GM23338 (cell line): Measurements from ENCODE around the gene IQCE. TPM values are rescaled to one million over a fixed set of nuclear protein-coding genes. Genes with fewer than 3 reads are reported as not detected.

ENCODE experiments used
- ATAC-seq: fragments of 200-7000 bp; cut with Tn5 transposase; 3 replicates; pipeline ENCODE4 v1.9.1; 2020
- DNase-seq: peaks from one replicate; pipeline ENCODE4 v3.0.0-alpha.2; 2015; ENCODE audit warnings: low spot score
- H2AFZ ChIP-seq: fragments of 200-600 bp; sonication (generic); 2 replicates; pipeline ENCODE4 v1.8.0; 2016; ENCODE audit warnings: antibody characterized with exemption, mild to moderate bottlenecking, moderate library complexity
- H3F3A ChIP-seq: fragments of 200-600 bp; sonication (generic); replicated peaks from 2 replicates; pipeline ENCODE4 v1.8.0; 2017; ENCODE audit warnings: antibody characterized with exemption, mixed run types, low read depth
- H3K27ac ChIP-seq: fragments of 200-600 bp; sonication (generic); 2 replicates; pipeline ENCODE4 v1.6.1; 2016; ENCODE audit warnings: low read depth
- H3K27me3 ChIP-seq: fragments of 200-600 bp; sonication (generic); 2 replicates; pipeline ENCODE4 v1.8.0; 2016; ENCODE audit warnings: mild to moderate bottlenecking, mixed run types, moderate library complexity; ENCODE audit not compliant: insufficient read depth
- H3K36me3 ChIP-seq: fragments of 200-600 bp; sonication (generic); 2 replicates; pipeline ENCODE4 v1.8.0; 2016; ENCODE audit warnings: mild to moderate bottlenecking; ENCODE audit not compliant: insufficient read depth
- H3K4me1 ChIP-seq: fragments of 200-600 bp; sonication (generic); 2 replicates; pipeline ENCODE4 v1.8.0; 2016; ENCODE audit warnings: mild to moderate bottlenecking, moderate library complexity; ENCODE audit not compliant: insufficient read depth
- H3K4me2 ChIP-seq: fragments of 200-600 bp; sonication (generic); 2 replicates; pipeline ENCODE4 v1.7.1; 2017; ENCODE audit warnings: mixed run types
- H3K4me3 ChIP-seq: fragments of 200-600 bp; sonication (generic); 2 replicates; pipeline ENCODE4 v1.6.1; 2016; ENCODE audit warnings: mixed run types
- H3K79me2 ChIP-seq: fragments of 200-600 bp; sonication (generic); replicated peaks from 2 replicates; pipeline ENCODE4 v1.8.0; 2017; ENCODE audit warnings: mild to moderate bottlenecking; ENCODE audit not compliant: insufficient read depth
- H3K9me2 ChIP-seq: fragments of 200-600 bp; sonication (generic); 2 replicates; pipeline ENCODE4 v1.8.0; 2017; ENCODE audit not compliant: insufficient read depth
- H4K20me1 ChIP-seq: fragments of 200-600 bp; sonication (generic); replicated peaks from 2 replicates; pipeline ENCODE4 v1.8.0; 2017; ENCODE audit warnings: mild to moderate bottlenecking; ENCODE audit not compliant: insufficient read depth
- H3K27ac Mint-ChIP-seq: 2 replicates; pipeline ENCODE4 v1.8.0; 2020; ENCODE audit warnings: inconsistent platforms, mild to moderate bottlenecking, moderate library complexity, mixed read lengths
- H3K27me3 Mint-ChIP-seq: 3 replicates; pipeline ENCODE4 v1.8.0; 2022; ENCODE audit warnings: low read depth, mild to moderate bottlenecking, moderate library complexity, mixed read lengths, inconsistent platforms; ENCODE audit not compliant: insufficient read depth, poor library complexity
- H3K36me3 Mint-ChIP-seq: 3 replicates; pipeline ENCODE4 v1.8.0; 2021; ENCODE audit warnings: low read depth, mild to moderate bottlenecking, inconsistent platforms, moderate library complexity, mixed read lengths
- H3K4me1 Mint-ChIP-seq: 3 replicates; pipeline ENCODE4 v1.8.0; 2020; ENCODE audit warnings: mild to moderate bottlenecking, inconsistent platforms, mixed read lengths
- H3K4me3 Mint-ChIP-seq: 3 replicates; pipeline ENCODE4 v1.8.0; 2021; ENCODE audit warnings: moderate library complexity, mild to moderate bottlenecking, inconsistent platforms, mixed read lengths
- H3K9me3 Mint-ChIP-seq: 3 replicates; pipeline ENCODE4 v1.8.0; 2020; ENCODE audit warnings: moderate library complexity, mild to moderate bottlenecking, inconsistent platforms, mixed read lengths
- CREB1 ChIP-seq: fragments of 250-450 bp; sonication (Bioruptor Pico); IDR thresholded peaks from 2 replicates; pipeline ENCODE4 v1.5.0; 2020; ENCODE audit warnings: low read depth, mild to moderate bottlenecking, moderate library complexity
- CTCF ChIP-seq, 2 experiments: fragments of 200-600 bp in 1 of 2; sonication (generic) in 1 of 2; conservative IDR thresholded peaks; 2 replicates each; pipeline versions ENCODE4 v1.5.1 to v1.6.1; 2016 to 2017; ENCODE audit warnings: antibody characterized with exemption in 2 of 2, low read depth in 2 of 2, mild to moderate bottlenecking in 2 of 2, moderate library complexity in 1 of 2
- EZH2 ChIP-seq: fragments of 200-600 bp; sonication (generic); IDR thresholded peaks from one replicate; pipeline ENCODE4 v1.8.0; 2017; ENCODE audit warnings: antibody characterized with exemption, mild to moderate bottlenecking, low read depth; ENCODE audit not compliant: unreplicated experiment
- EZH2phosphoT487 ChIP-seq: fragments of 200-600 bp; sonication (generic); IDR thresholded peaks from one replicate; pipeline ENCODE4 v1.8.1; 2018; ENCODE audit warnings: antibody characterized with exemption; ENCODE audit not compliant: unreplicated experiment
- JUNB ChIP-seq: IDR thresholded peaks from one replicate; pipeline ENCODE4 v1.6.1; 2016; ENCODE audit warnings: antibody characterized with exemption; ENCODE audit not compliant: unreplicated experiment
- NANOG ChIP-seq: IDR thresholded peaks from 2 replicates; pipeline ENCODE4 v1.6.1; 2016; ENCODE audit warnings: antibody characterized with exemption, borderline replicate concordance
- STAT1 ChIP-seq: IDR thresholded peaks from one replicate; pipeline ENCODE4 v1.6.1; 2016; ENCODE audit warnings: antibody characterized with exemption; ENCODE audit not compliant: unreplicated experiment
- ZNF114 ChIP-seq: fragments of 250-450 bp; sonication (Bioruptor Pico); IDR thresholded peaks from 2 replicates; pipeline ENCODE4 v1.5.0; 2020; ENCODE audit warnings: mild to moderate bottlenecking, moderate library complexity
- ZNF331 ChIP-seq: fragments of 250-450 bp; sonication (Bioruptor Pico); IDR thresholded peaks from 2 replicates; pipeline ENCODE4 v1.5.0; 2020; ENCODE audit warnings: low read depth, mild to moderate bottlenecking, moderate library complexity
- ZNF462 ChIP-seq: fragments of 250-450 bp; sonication (Bioruptor Pico); IDR thresholded peaks from 2 replicates; pipeline ENCODE4 v1.5.0; 2020; ENCODE audit warnings: mild to moderate bottlenecking, moderate library complexity
- polyA plus RNA-seq: library from polyadenylated mRNA; unstranded; fragments of >200 nt; fragmentation: Nextera tagmentation; extraction: Ambion mirVana; gene quantifications from 2 replicates; pipeline ENCODE4 v1.2.1, GENCODE V29; 2016
- total RNA-seq: library from RNA; depleted of rRNA; stranded (reverse); fragments of >200 nt; shearing (Covaris generic); gene quantifications from 2 replicates; pipeline ENCODE4 v1.2.3, GENCODE V29; 2014

The IQCE gene
- total and polyA plus RNA-seq, 2 experiments from 2014 or later = 5.0 to 7.7 TPM

- H3K36me3 ChIP-seq = peaks cover 5% of the 10 kb centered on the region; the same call in 1 of the 2 replicates
- peaks cover 45% of the 10 kb centered on the region for H3K36me3 Mint-ChIP-seq
- ATAC-seq (no peak), DNase-seq (no peak)
- H3K4me1 Mint-ChIP-seq = no peaks in the 10 kb centered on the region
- 0 out of 2 replicates have a peak, but pooled peaks cover 8% of the 10 kb centered on the region for H3F3A ChIP-seq
- H3K79me2 ChIP-seq = peaks cover 5% of the 10 kb centered on the region; the same call in 1 of the 2 replicates
- peaks cover 2% of the 10 kb centered on the region for H3K27me3 Mint-ChIP-seq
- H4K20me1 ChIP-seq = peaks cover 3% of the 10 kb centered on the region; the same call in 1 of the 2 replicates
- H3K27me3 ChIP-seq = no peaks in the 10 kb centered on the region
- H3K4me3 ChIP-seq = no peak overlapping the region
- H3K9me2 ChIP-seq = no peaks in the 10 kb centered on the region
- peak overlapping the region; percentile 62; the same call in 1 of the 2 replicates for H3K27ac Mint-ChIP-seq
- no peak overlapping the region for H2AFZ ChIP-seq
- no peak overlapping the region for H3K27ac ChIP-seq
- H3K4me3 Mint-ChIP-seq = no peak overlapping the region
- H3K9me3 Mint-ChIP-seq = no peaks in the 10 kb centered on the region
- no peak overlapping the region for H3K4me2 ChIP-seq
- TF ChIP-seq CTCF (conservative IDR thresholded peaks at IDR 0.05; ENCODE audit: low read depth in 2 of 2) (peak in 1 of 2 experiments; percentile 21; a peak in 1 of 4 replicates), NANOG (no peak)
- H3K4me1 ChIP-seq = no peaks in the 10 kb centered on the region
Measured at GRCh38 chr7:2544541-2545188, 14.1 kb upstream of the IQCE start.

- H3F3A ChIP-seq = 0 out of 2 replicates have a peak, but pooled peaks cover 8% of the 10 kb centered on the region
- no peak overlapping the region for H3K27ac ChIP-seq
- Mint-ChIP-seq H3K4me1 (no peaks in the 10 kb centered on the region), H3K9me3 (no peaks in the 10 kb centered on the region), H3K4me3 (no peak overlapping the region), H3K27me3 (peaks cover 2% of the 10 kb centered on the region), H3K27ac (no peak overlapping the region), H3K36me3 (peaks cover 53% of the 10 kb centered on the region)
- no peaks in the 10 kb centered on the region for H3K9me2 ChIP-seq
- ATAC-seq = no peak
- peaks cover 5% of the 10 kb centered on the region for H3K36me3 ChIP-seq
- no peak overlapping the region for H2AFZ ChIP-seq
- no peak overlapping the region for H3K4me2 ChIP-seq
- no peaks in the 10 kb centered on the region; the same call in 1 of the 2 replicates for H4K20me1 ChIP-seq
- no peak for DNase-seq
- H3K4me1 ChIP-seq = no peaks in the 10 kb centered on the region
- no peak overlapping the region for H3K4me3 ChIP-seq
- H3K79me2 ChIP-seq = peaks cover 9% of the 10 kb centered on the region; the same call in 1 of the 2 replicates
- H3K27me3 ChIP-seq = no peaks in the 10 kb centered on the region
- TF ChIP-seq ZNF462 = no peak
- no peak for TF ChIP-seq EZH2phosphoT487
- TF ChIP-seq EZH2 = no peak
- TF ChIP-seq NANOG = no peak
- TF ChIP-seq JUNB = no peak
- no peak for TF ChIP-seq ZNF114 (CRISPR knock-in tag)
- TF ChIP-seq CREB1 = no peak
- no peak for TF ChIP-seq STAT1
- TF ChIP-seq ZNF331 (CRISPR knock-in tag) = no peak
Measured at GRCh38 chr7:2545746-2546425, 12.9 kb upstream of the IQCE start.
